ENCODE results near the gene C14orf119. TPM values are rescaled to one million over a fixed set of nuclear protein-coding genes. Genes with fewer than 3 reads are reported as not detected.

Gene C14orf119
- total RNA-seq, 1 donor from 2014 or later: 35.3 TPM

DNA sequence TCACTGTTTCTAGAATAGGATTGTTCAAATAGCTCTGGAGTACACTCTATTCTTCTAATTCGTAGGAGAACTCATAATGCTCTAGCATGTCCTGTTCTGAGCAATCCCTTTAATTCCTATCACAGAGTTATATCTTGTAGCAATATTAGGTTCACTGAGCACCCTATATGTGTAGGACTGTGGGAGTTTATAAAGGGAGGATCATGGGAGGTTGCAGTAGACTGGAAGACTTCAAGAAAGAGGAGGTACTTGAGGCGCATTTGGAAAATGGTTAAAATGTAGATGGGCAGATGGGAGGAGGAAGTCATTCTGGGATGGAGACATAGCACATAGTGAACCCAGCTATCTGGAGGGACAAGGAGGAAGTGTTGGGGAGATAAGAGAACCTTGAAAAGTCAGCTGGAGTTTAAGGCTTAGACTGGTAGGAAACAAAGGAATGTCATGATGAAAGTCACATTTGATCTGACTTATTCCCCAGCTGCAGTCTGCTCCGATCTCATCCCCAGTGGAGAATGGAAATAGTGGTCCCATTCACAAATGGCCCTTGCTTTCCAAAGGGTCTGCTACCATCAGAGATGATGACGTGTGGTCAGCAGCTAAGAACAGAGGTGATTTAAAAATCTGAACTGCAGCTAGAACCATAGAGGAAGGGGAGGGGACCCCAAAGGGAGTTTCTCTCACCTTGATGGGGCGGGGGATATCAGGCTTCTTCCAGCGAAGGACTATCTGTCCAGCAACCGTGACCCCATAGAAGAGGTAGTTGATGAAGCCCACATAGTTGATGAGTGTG, 33.9 kb downstream of the C14orf119 start:
- H3K4me3 Mint-ChIP-seq: no peak overlapping the region
- TF ChIP-seq, protein P1, sequence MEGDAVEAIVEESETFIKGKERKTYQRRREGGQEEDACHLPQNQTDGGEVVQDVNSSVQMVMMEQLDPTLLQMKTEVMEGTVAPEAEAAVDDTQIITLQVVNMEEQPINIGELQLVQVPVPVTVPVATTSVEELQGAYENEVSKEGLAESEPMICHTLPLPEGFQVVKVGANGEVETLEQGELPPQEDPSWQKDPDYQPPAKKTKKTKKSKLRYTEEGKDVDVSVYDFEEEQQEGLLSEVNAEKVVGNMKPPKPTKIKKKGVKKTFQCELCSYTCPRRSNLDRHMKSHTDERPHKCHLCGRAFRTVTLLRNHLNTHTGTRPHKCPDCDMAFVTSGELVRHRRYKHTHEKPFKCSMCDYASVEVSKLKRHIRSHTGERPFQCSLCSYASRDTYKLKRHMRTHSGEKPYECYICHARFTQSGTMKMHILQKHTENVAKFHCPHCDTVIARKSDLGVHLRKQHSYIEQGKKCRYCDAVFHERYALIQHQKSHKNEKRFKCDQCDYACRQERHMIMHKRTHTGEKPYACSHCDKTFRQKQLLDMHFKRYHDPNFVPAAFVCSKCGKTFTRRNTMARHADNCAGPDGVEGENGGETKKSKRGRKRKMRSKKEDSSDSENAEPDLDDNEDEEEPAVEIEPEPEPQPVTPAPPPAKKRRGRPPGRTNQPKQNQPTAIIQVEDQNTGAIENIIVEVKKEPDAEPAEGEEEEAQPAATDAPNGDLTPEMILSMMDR (IDR thresholded peaks at IDR 0.05): no peak
- H3K4me1 Mint-ChIP-seq: peaks cover 14% of the 10 kb centered on the region
- no peaks in the 10 kb centered on the region for H3K36me3 Mint-ChIP-seq (ENCODE audit: low read depth)
- intact Hi-C loops (cut with micrococcal nuclease): loop anchor here (10.0 kb wide), 1 partner anchor 336 kb away; the partner anchor contains the start of gene NGDN
- no peak for DNase-seq
- ATAC-seq (ENCODE audit: low read depth): no peak
- CTCF ChIA-PET: interaction anchor here (0.7 to 2.5 kb wide), 2 partner anchors 8 to 1143 kb away, joined by 4 to 12 read pairs; no protein-coding TSS in a partner anchor
- no peaks in the 10 kb centered on the region for H3K27me3 Mint-ChIP-seq
- no peak overlapping the region for H3K27ac Mint-ChIP-seq
- H3K9me3 Mint-ChIP-seq: no peaks in the 10 kb centered on the region
- POLR2A ChIA-PET: interaction anchor here (0.9 kb wide), 1 partner anchor 8 kb away, joined by 3 read pairs; no protein-coding TSS in a partner anchor

DNA sequence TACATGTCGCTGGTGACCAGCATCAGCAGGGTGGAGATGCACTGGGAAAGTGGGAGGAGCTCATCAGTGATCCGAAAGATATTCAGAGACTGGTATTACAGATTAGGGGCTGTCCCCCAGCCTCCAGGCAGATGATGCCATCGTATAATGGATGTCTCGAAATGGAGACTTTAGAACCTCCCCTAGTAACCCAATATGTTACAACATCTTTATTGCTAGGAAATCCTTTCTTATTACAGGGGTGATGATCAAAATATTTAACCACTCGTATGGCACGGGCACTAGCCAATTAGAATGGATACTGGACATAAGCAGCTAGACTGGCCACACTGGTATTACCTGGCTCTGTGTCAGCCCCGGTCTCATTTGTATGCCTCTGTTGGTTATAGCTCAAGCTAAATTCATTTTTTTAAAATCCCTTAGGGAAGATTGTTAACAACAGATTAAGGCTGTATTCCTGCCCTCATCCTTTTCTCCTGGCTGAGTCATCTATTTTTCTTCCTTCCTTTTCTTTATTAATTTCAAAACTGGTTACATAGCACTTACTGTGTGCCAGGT, 34.5 kb downstream of the C14orf119 start:
- TF ChIP-seq, protein P1 (IDR thresholded peaks at IDR 0.05): no peak
- Mint-ChIP-seq H3K4me1 (peaks cover 14% of the 10 kb centered on the region), H3K36me3 (ENCODE audit: low read depth) (no peaks in the 10 kb centered on the region), H3K9me3 (no peaks in the 10 kb centered on the region), H3K27ac (no peak overlapping the region), H3K4me3 (no peak overlapping the region), H3K27me3 (no peaks in the 10 kb centered on the region)
- DNase-seq (no peak), ATAC-seq (ENCODE audit: low read depth) (no peak)
- ChIA-PET CTCF (interaction anchor here (2.5 kb wide), 1 partner anchor 9 kb away, joined by 12 read pairs; no protein-coding TSS in a partner anchor), POLR2A (interaction anchor here (0.9 kb wide), 1 partner anchor 9 kb away, joined by 3 read pairs; no protein-coding TSS in a partner anchor)
- intact Hi-C loops (cut with micrococcal nuclease): loop anchor here (10.0 kb wide), 1 partner anchor 335 kb away; the partner anchor contains the start of gene NGDN

GRCh38 chr14:23130871-23131270, 35.6 kb downstream of the C14orf119 start:
- TF ChIP-seq, protein P1 (IDR thresholded peaks at IDR 0.05): no peak
- POLR2A ChIA-PET: no interaction called here
- DNase-seq (no peak), ATAC-seq (ENCODE audit: low read depth) (no peak)
- no peaks in the 10 kb centered on the region for H3K9me3 Mint-ChIP-seq
- no peaks in the 10 kb centered on the region for H3K27me3 Mint-ChIP-seq
- H3K4me3 Mint-ChIP-seq: no peak overlapping the region
- CTCF ChIA-PET: interaction anchor here (2.5 kb wide), 1 partner anchor 10 kb away, joined by 12 read pairs; no protein-coding TSS in a partner anchor
- H3K27ac Mint-ChIP-seq: no peak overlapping the region
- H3K4me1 Mint-ChIP-seq: peaks cover 14% of the 10 kb centered on the region
- intact Hi-C loops (cut with micrococcal nuclease): no loop called here
- no peaks in the 10 kb centered on the region for H3K36me3 Mint-ChIP-seq (ENCODE audit: low read depth)

DNA sequence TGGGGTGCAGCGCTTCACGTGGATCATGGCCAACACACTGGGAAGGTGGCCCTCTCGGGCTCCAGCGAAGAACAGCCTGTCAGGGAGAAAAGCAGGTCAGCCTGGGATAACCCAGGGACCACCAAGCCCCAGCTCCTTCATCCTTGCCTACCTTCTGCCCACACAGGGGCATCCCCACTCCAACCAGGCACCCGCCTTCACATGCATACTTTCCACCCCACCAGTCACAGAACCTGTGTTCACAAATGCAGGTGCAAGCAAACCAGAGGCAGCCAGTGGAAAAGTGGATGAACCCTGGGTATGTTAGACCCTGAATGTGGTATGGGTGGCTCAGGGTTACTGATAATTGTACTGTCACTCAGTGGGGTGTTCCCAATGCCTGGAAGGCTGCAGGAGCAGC, 36.2 kb downstream of the C14orf119 start:
- ATAC-seq (ENCODE audit: low read depth) (no peak), DNase-seq (no peak)
- POLR2A ChIA-PET: no interaction called here
- TF ChIP-seq, protein P1 (IDR thresholded peaks at IDR 0.05): no peak
- CTCF ChIA-PET: no interaction called here
- intact Hi-C loops (cut with micrococcal nuclease): no loop called here
- Mint-ChIP-seq H3K4me1 (peaks cover 14% of the 10 kb centered on the region), H3K9me3 (no peaks in the 10 kb centered on the region), H3K27me3 (no peaks in the 10 kb centered on the region), H3K36me3 (ENCODE audit: low read depth) (no peaks in the 10 kb centered on the region), H3K4me3 (no peak overlapping the region), H3K27ac (no peak overlapping the region)

DNA sequence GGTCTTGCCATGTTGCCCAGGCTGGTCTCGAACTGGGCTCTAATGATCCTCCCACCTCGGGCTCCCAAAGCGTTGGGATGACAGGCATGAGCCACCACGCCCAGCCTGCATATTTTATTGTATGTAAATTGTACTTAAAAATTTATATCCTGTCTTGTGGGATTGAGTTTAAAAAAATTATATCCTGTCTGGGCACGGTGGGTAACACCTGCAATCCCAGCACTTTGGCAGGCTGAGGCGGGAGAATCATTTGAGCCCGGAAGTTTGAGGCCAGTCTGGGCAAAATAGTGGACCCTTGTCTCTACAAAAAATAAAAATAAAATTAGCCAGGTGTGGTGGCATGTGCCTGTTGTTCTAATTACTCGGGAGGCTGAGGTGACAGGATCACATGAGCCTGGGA, 37.7 kb downstream of the C14orf119 start:
- no peak for DNase-seq
- no peak overlapping the region for H3K4me3 Mint-ChIP-seq
- ChIA-PET CTCF (no interaction called here), POLR2A (no interaction called here)
- no peak overlapping the region for H3K27ac Mint-ChIP-seq
- intact Hi-C loops (cut with micrococcal nuclease): no loop called here
- ATAC-seq (ENCODE audit: low read depth): no peak
- H3K27me3 Mint-ChIP-seq: no peaks in the 10 kb centered on the region
- H3K4me1 Mint-ChIP-seq: peaks cover 11% of the 10 kb centered on the region
- TF ChIP-seq, protein P1 (IDR thresholded peaks at IDR 0.05): no peak
- no peaks in the 10 kb centered on the region for H3K9me3 Mint-ChIP-seq
- H3K36me3 Mint-ChIP-seq (ENCODE audit: low read depth): no peaks in the 10 kb centered on the region
